ENCODE measurements around the gene CISH.

Gene CISH

GRCh38 chr3:50635066-50635465 lies 23.5 kb upstream of the CISH start:
- no peak for DNase-seq

- DNase-seq, result no peak
Measured at GRCh38 chr3:50633230-50633790, 21.7 kb upstream of the CISH start.

- no peak for DNase-seq
Measured at GRCh38 chr3:50632450-50632849, 20.9 kb upstream of the CISH start.

- DNase-seq, result no peak
Measured at GRCh38 chr3:50630877-50631276, 19.3 kb upstream of the CISH start.

- DNase-seq, result no peak
Measured at GRCh38 chr3:50630394-50630793, 18.8 kb upstream of the CISH start.

GRCh38 chr3:50628601-50629000 lies 17.0 kb upstream of the CISH start:
- no peak for DNase-seq

- DNase-seq, result no peak
Measured at GRCh38 chr3:50627407-50628051, 16.0 kb upstream of the CISH start.

- no peak for DNase-seq
Measured at GRCh38 chr3:50626401-50626800, 14.8 kb upstream of the CISH start.

GRCh38 chr3:50625231-50626182 lies 13.9 kb upstream of the CISH start:
- no peak for DNase-seq

GRCh38 chr3:50624634-50625033 lies 13.1 kb upstream of the CISH start:
- DNase-seq, result no peak

GRCh38 chr3:50623840-50624474 lies 12.4 kb upstream of the CISH start:
- no peak for DNase-seq

- DNase-seq, result no peak
Measured at GRCh38 chr3:50622881-50623280, 11.3 kb upstream of the CISH start.

- no peak for DNase-seq
Measured at GRCh38 chr3:50620820-50621219, 9.2 kb upstream of the CISH start.

- no peak for DNase-seq
Measured at GRCh38 chr3:50620420-50620819, 8.8 kb upstream of the CISH start.

GRCh38 chr3:50617911-50618481 lies 6.4 kb upstream of the CISH start:
- DNase-seq, result no peak

GRCh38 chr3:50617096-50617791 lies 5.7 kb upstream of the CISH start, which contains the start of gene MAPKAPK3:
Gene MAPKAPK3 (plus strand): TSS chr3:50617151. CDS start chr3:50617566, 415 bp downstream.
- no peak for DNase-seq

- DNase-seq, result peak; percentile 75
Measured at GRCh38 chr3:50616770-50617095, 5.2 kb upstream of the CISH start.

- peak; percentile 69 for DNase-seq
Measured at GRCh38 chr3:50616003-50616769, 4.6 kb upstream of the CISH start.

- no peak for DNase-seq
Measured at GRCh38 chr3:50615190-50615589, 3.6 kb upstream of the CISH start.

- DNase-seq, result no peak
Measured at GRCh38 chr3:50612970-50613846, 1.6 kb upstream of the CISH start.

Measured in NCI-H526 treated with DMSO at 0.1 percent for 48 hours (cell line).